ENCODE results near the gene CAPZA1. TPM values are rescaled to one million over a fixed set of nuclear protein-coding genes. Genes with fewer than 3 reads are reported as not detected.

CAPZA1 gene
- total RNA-seq, 1 donor = 299 TPM

DNA sequence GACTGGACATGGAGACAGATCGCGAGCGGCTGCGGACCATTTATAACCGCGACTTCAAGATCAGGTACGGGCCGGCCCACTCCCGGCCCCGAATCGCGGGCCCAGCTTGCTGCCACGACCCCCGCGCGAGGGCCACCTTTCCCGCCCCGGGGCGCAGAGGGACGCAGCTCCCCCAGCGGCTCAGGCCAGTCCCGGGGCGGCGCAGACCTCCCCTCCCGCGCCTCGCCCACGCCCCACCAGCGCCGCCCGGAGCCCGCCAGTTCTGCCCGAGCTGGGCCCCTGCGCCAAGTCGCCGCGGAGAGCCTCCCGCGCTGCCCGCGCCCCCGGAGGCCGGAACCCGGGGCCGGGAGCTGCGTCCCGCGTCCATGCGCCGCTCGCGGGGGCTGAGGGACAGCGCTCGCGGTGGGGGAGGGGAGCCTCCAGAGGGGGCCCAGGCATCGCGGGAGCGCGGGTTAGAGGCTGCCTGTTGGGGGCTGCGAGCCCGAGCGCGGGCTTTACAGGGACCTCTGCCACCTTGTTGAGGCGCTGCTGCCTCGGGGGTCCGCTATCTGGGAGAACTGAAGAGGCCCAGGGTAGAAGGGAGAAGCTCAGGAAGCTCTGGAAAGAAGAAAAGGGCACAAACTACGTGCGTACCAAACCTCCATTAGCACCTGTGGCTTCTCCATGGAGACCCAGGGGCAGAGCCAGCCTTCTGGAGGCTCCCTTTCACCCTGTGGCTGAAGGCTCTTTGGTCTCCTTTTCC lies 55.5 kb downstream of the CAPZA1 start:
- TF ChIP-seq, protein P1, sequence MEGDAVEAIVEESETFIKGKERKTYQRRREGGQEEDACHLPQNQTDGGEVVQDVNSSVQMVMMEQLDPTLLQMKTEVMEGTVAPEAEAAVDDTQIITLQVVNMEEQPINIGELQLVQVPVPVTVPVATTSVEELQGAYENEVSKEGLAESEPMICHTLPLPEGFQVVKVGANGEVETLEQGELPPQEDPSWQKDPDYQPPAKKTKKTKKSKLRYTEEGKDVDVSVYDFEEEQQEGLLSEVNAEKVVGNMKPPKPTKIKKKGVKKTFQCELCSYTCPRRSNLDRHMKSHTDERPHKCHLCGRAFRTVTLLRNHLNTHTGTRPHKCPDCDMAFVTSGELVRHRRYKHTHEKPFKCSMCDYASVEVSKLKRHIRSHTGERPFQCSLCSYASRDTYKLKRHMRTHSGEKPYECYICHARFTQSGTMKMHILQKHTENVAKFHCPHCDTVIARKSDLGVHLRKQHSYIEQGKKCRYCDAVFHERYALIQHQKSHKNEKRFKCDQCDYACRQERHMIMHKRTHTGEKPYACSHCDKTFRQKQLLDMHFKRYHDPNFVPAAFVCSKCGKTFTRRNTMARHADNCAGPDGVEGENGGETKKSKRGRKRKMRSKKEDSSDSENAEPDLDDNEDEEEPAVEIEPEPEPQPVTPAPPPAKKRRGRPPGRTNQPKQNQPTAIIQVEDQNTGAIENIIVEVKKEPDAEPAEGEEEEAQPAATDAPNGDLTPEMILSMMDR (IDR thresholded peaks at IDR 0.05; ENCODE audit: insufficient read depth, low read depth, low read length) = no peak
- no peak for DNase-seq (ENCODE audit: low read depth)
- peak overlapping the region; percentile 82 for H3K4me3 ChIP-seq (ENCODE audit: low read depth, low read length)

DNA sequence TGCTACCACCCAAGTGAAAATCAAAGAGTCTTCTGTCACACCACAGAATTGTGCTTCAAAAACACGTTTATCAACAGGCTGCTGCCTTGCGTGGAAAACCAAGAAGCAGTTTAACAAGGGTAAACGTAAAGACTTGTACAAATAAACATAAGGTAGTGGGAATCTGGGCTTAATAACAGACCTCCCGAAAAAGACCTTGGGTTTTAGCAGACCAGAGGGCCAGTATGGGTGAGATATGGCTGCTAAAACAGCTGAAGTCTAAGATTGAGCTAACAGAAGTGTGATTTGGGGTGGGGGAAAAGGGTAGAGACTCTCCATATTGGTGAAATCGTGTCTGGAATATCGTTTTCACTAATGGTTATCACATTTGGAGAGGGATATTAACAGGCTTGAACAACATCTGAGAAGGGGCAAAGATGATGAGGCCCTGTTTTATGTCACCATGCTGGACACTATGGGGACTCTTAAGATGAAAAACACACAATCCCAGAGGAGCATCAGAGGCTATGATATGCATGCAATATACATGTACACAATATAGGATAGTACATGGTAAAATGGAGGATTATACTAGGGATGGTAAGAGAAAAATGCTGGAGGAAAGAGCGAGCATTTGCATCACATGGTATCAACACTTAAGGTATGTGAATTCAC lies 56.2 kb downstream of the CAPZA1 start:
- TF ChIP-seq, protein P1 (IDR thresholded peaks at IDR 0.05; ENCODE audit: insufficient read depth, low read depth, low read length) = no peak
- peak overlapping the region; percentile 82 for H3K4me3 ChIP-seq (ENCODE audit: low read depth, low read length)
- DNase-seq (ENCODE audit: low read depth) = no peak

DNA sequence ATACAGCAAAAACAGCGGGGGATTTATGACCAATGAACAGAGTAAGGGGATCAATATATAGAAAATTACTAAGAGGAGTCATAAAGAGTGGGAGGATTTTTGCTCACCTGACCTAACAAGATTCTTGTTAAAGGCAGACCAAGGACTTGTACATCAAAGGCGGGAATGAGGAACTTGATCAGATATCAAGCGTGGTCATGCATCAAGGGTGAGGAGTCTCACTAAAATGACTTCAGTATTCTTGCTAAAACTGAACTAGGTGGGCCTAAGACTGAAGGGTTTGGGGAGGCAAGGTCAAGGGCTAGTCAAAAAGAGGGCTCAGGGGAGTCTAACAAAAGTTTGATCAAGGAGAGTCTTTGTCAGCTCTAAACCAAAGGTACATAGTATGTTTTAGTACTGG lies 56.9 kb downstream of the CAPZA1 start:
- TF ChIP-seq, protein P1 (IDR thresholded peaks at IDR 0.05; ENCODE audit: insufficient read depth, low read depth, low read length) = no peak
- no peak overlapping the region for H3K4me3 ChIP-seq (ENCODE audit: low read depth, low read length)
- no peak for DNase-seq (ENCODE audit: low read depth)

DNA sequence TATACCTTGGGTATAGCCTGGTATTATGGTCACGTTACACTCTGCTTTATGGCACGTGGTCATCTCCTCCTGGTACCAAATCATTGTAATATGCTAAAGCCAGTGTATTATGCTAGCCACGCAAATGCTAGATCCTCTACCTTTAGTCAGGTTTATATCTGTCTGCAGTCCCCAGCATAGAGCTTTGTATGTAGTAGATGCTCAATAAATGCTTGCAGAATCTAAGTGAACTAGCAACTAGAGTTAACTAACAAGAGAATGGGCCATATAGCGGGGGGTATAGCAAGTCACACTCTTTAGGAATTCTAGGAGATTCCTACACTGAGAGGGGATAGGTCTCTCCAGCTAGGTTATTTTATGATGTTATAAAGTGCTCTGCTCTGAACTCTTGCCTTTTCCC lies 57.9 kb downstream of the CAPZA1 start:
- no peak overlapping the region for H3K4me3 ChIP-seq (ENCODE audit: low read depth, low read length)
- no peak for DNase-seq (ENCODE audit: low read depth)
- TF ChIP-seq, protein P1 (IDR thresholded peaks at IDR 0.05; ENCODE audit: insufficient read depth, low read depth, low read length) = no peak

DNA sequence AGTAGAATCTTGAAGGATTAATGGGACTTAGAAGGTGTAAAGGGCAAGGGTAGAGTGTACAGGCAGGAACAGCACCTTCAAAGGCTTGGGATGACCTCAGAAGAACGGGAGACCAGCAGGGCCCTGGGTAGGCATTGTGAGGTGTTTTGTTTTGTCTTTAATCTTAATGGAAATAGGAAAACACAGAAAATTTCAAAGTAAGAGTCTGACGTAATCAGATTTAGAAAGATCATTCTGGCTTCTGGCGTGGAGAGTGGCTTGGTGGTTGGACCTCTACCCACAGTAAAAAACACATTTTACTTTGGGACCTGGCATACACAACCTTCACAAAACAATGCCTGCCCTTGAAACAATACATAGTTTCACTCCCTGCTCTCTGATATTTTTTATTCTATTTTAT lies 59.0 kb downstream of the CAPZA1 start:
- no peak overlapping the region for H3K4me3 ChIP-seq (ENCODE audit: low read depth, low read length)
- TF ChIP-seq, protein P1 (IDR thresholded peaks at IDR 0.05; ENCODE audit: insufficient read depth, low read depth, low read length) = no peak
- no peak for DNase-seq (ENCODE audit: low read depth)

DNA sequence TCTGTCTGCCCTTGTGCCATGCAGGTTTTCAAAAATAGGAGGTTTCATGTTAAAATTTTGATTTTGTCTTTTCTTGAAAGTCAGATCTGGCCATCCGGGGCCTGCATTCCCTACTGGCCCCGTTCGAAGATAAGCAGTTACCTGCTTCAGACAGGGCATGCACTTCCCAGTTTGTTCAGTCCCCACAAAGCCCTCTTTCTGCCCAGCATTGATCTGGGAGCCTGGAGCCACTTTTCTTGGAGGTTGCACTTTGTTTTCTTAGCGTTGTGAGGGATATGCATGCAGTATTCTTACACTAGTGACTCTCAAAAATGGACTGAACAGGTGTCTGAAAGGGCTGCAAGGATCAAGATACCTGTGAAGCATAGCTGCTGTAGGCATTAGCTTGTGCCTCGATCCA lies 66.3 kb downstream of the CAPZA1 start:
- H3K4me3 ChIP-seq (ENCODE audit: low read depth, low read length) = no peak overlapping the region
- no peak for DNase-seq (ENCODE audit: low read depth)
- TF ChIP-seq, protein P1 (IDR thresholded peaks at IDR 0.05; ENCODE audit: insufficient read depth, low read depth, low read length) = no peak
